Hepatocyte (in vitro differentiated cells): Measurements from ENCODE around the gene SH3RF1. TPM values are rescaled to one million over a fixed set of nuclear protein-coding genes. Genes with fewer than 3 reads are reported as not detected.

ENCODE experiments used
- DNase-seq: peaks from one replicate; pipeline ENCODE4 v3.0.0-alpha.2; 2016; ENCODE audit warnings: low spot score
- H2AFZ ChIP-seq: fragments of 200-600 bp; sonication (generic); 2 replicates; pipeline ENCODE4 v1.6.0; 2016; ENCODE audit warnings: antibody characterized with exemption, mild to moderate bottlenecking
- H3K27ac ChIP-seq: fragments of 200-600 bp; sonication (generic); 2 replicates; pipeline ENCODE4 v1.5.1; 2016; ENCODE audit warnings: mild to moderate bottlenecking
- H3K27me3 ChIP-seq: fragments of 200-600 bp; sonication (generic); 2 replicates; pipeline ENCODE4 v1.6.1; 2016
- H3K36me3 ChIP-seq: fragments of 200-600 bp; sonication (generic); replicated peaks from 2 replicates; pipeline ENCODE4 v1.5.1; 2016; ENCODE audit warnings: low read depth; ENCODE audit not compliant: insufficient read depth
- H3K4me1 ChIP-seq: fragments of 200-600 bp; sonication (generic); 2 replicates; pipeline ENCODE4 v1.5.1; 2016; ENCODE audit warnings: mild to moderate bottlenecking, moderate library complexity; ENCODE audit not compliant: insufficient read depth
- H3K4me2 ChIP-seq: fragments of 200-600 bp; sonication (generic); 2 replicates; pipeline ENCODE4 v1.6.0; 2016
- H3K4me3 ChIP-seq: fragments of 200-600 bp; sonication (generic); 2 replicates; pipeline ENCODE4 v1.5.1; 2016; ENCODE audit warnings: mild to moderate bottlenecking
- H3K79me2 ChIP-seq: fragments of 200-600 bp; sonication (generic); 2 replicates; pipeline ENCODE4 v1.6.0; 2017; ENCODE audit warnings: mild to moderate bottlenecking
- H3K9me2 ChIP-seq: fragments of 200-600 bp; sonication (generic); replicated peaks from 2 replicates; pipeline ENCODE4 v1.6.0; 2017; ENCODE audit warnings: mild to moderate bottlenecking; ENCODE audit not compliant: insufficient read depth
- H3K9me3 ChIP-seq: fragments of 200-600 bp; sonication (generic); 2 replicates; pipeline ENCODE4 v1.5.1; 2016; ENCODE audit warnings: low read depth, mild to moderate bottlenecking
- H4K20me1 ChIP-seq: fragments of 200-600 bp; sonication (generic); 2 replicates; pipeline ENCODE4 v1.6.0; 2016; ENCODE audit warnings: mild to moderate bottlenecking; ENCODE audit not compliant: insufficient read depth, poor library complexity, severe bottlenecking
- CTCF ChIP-seq: fragments of 200-600 bp; sonication (generic); IDR thresholded peaks from 2 replicates; pipeline ENCODE4 v1.5.1; 2016; ENCODE audit warnings: antibody characterized with exemption, mild to moderate bottlenecking; ENCODE audit not compliant: poor library complexity
- EZH2 ChIP-seq: fragments of 200-600 bp; sonication (generic); IDR thresholded peaks from 2 replicates; pipeline ENCODE4 v1.6.1; 2016; ENCODE audit warnings: antibody characterized with exemption, mild to moderate bottlenecking, borderline replicate concordance
- EZH2phosphoT487 ChIP-seq: fragments of 200-600 bp; sonication (generic); IDR thresholded peaks from one replicate; pipeline ENCODE4 v1.6.1; 2018; ENCODE audit warnings: antibody characterized with exemption, mild to moderate bottlenecking, low read depth, moderate library complexity; ENCODE audit not compliant: unreplicated experiment, severe bottlenecking
- WGBS: methylation state at CpG from one replicate; pipeline ENCODE4 v1.1.6; 2016; ENCODE audit warnings: low lambda C conversion rate; ENCODE audit errors: missing lambda C conversion rate; 5-methylcytosine and 5-hydroxymethylcytosine counted together
- polyA plus RNA-seq: library from polyadenylated mRNA; unstranded; fragments of >200 nt; fragmentation: Nextera tagmentation; extraction: Ambion mirVana; gene quantifications from 2 replicates; pipeline ENCODE4 v1.2.1, GENCODE V29; 2016
- total RNA-seq: library from RNA; depleted of rRNA; stranded (reverse); fragments of >200 nt; gene quantifications from 2 replicates; pipeline ENCODE4 v1.2.3, GENCODE V29; 2014

SH3RF1 gene
- total and polyA plus RNA-seq, 2 experiments from 2014 or later, result 15.5 to 16.4 TPM

- 90% methylated on average over 8 of the region's 8 CpGs for WGBS
Observed at GRCh38 chr4:169068423-169068822, 202.3 kb downstream of the SH3RF1 start.

GRCh38 chr4:169066934-169067333, 203.8 kb downstream of the SH3RF1 start:
- H3K4me3 ChIP-seq, result no peak overlapping the region
- no peaks in the 10 kb centered on the region for H3K9me2 ChIP-seq
- no peaks in the 10 kb centered on the region for H3K36me3 ChIP-seq
- H3K4me1 ChIP-seq, result peaks cover 26% of the 10 kb centered on the region
- TF ChIP-seq CTCF (no peak), EZH2 (no peak), EZH2phosphoT487 (no peak)
- no peak overlapping the region for H3K27ac ChIP-seq
- no peaks in the 10 kb centered on the region for H3K79me2 ChIP-seq
- no peaks in the 10 kb centered on the region for H3K9me3 ChIP-seq
- H4K20me1 ChIP-seq, result no peaks in the 10 kb centered on the region
- H2AFZ ChIP-seq, result no peak overlapping the region
- H3K27me3 ChIP-seq, result no peaks in the 10 kb centered on the region
- DNase-seq, result no peak
- 94% methylated on average over 5 of the region's 5 CpGs for WGBS
- H3K4me2 ChIP-seq, result no peak overlapping the region

More at GRCh38 chr4:169068423-169068822, 202.3 kb downstream of the SH3RF1 start:
- no peaks in the 10 kb centered on the region for H3K36me3 ChIP-seq
- no peaks in the 10 kb centered on the region for H3K79me2 ChIP-seq
- no peak for TF ChIP-seq EZH2phosphoT487
- no peak for TF ChIP-seq CTCF
- TF ChIP-seq EZH2, result no peak
- no peak overlapping the region for H3K27ac ChIP-seq
- no peak overlapping the region for H3K4me3 ChIP-seq
- H4K20me1 ChIP-seq, result no peaks in the 10 kb centered on the region
- no peaks in the 10 kb centered on the region for H3K9me3 ChIP-seq
- H3K4me1 ChIP-seq, result peaks cover 11% of the 10 kb centered on the region
- no peaks in the 10 kb centered on the region for H3K9me2 ChIP-seq
- H3K27me3 ChIP-seq, result no peaks in the 10 kb centered on the region
- H3K4me2 ChIP-seq, result no peak overlapping the region
- no peak overlapping the region for H2AFZ ChIP-seq
- no peak for DNase-seq

- Histone ChIP-seq H3K79me2 (no peaks in the 10 kb centered on the region), H3K4me1 (peaks cover 27% of the 10 kb centered on the region), H3K36me3 (no peaks in the 10 kb centered on the region), H3K27me3 (no peaks in the 10 kb centered on the region), H3K27ac (no peak overlapping the region), H4K20me1 (no peaks in the 10 kb centered on the region), H3K9me2 (no peaks in the 10 kb centered on the region), H3K4me2 (no peak overlapping the region), H3K9me3 (no peaks in the 10 kb centered on the region), H3K4me3 (no peak overlapping the region), H2AFZ (no peak overlapping the region)
- TF ChIP-seq CTCF, result no peak
- no peak for TF ChIP-seq EZH2phosphoT487
- no peak for TF ChIP-seq EZH2
- WGBS, result 89% methylated on average over 2 of the region's 2 CpGs
- no peak for DNase-seq
Observed at GRCh38 chr4:169064296-169064695, 206.5 kb downstream of the SH3RF1 start.

- DNase-seq, result no peak
- H3K9me3 ChIP-seq, result no peaks in the 10 kb centered on the region
- H3K4me1 ChIP-seq, result peaks cover 27% of the 10 kb centered on the region
- no peak overlapping the region for H2AFZ ChIP-seq
- H3K4me3 ChIP-seq, result no peak overlapping the region
- peak overlapping the region; percentile 63 for H3K4me2 ChIP-seq
- no peak overlapping the region for H3K27ac ChIP-seq
- no peaks in the 10 kb centered on the region for H4K20me1 ChIP-seq
- H3K79me2 ChIP-seq, result no peaks in the 10 kb centered on the region
- no peaks in the 10 kb centered on the region for H3K36me3 ChIP-seq
- H3K9me2 ChIP-seq, result no peaks in the 10 kb centered on the region
- no peak for TF ChIP-seq EZH2
- TF ChIP-seq EZH2phosphoT487, result no peak
- no peak for TF ChIP-seq CTCF
- no peaks in the 10 kb centered on the region for H3K27me3 ChIP-seq
- 81% methylated on average over 3 of the region's 3 CpGs for WGBS
Observed at GRCh38 chr4:169063441-169063840, 207.3 kb downstream of the SH3RF1 start.
